ENCODE results near the gene MAP4K1.

MAP4K1 gene

GRCh38 chr19:38649305-38650171 is 31.8 kb upstream of the MAP4K1 start:
- peak overlapping the region; percentile 83 to 97 for H3K4me3 ChIP-seq
- TF ChIP-seq, protein P1, sequence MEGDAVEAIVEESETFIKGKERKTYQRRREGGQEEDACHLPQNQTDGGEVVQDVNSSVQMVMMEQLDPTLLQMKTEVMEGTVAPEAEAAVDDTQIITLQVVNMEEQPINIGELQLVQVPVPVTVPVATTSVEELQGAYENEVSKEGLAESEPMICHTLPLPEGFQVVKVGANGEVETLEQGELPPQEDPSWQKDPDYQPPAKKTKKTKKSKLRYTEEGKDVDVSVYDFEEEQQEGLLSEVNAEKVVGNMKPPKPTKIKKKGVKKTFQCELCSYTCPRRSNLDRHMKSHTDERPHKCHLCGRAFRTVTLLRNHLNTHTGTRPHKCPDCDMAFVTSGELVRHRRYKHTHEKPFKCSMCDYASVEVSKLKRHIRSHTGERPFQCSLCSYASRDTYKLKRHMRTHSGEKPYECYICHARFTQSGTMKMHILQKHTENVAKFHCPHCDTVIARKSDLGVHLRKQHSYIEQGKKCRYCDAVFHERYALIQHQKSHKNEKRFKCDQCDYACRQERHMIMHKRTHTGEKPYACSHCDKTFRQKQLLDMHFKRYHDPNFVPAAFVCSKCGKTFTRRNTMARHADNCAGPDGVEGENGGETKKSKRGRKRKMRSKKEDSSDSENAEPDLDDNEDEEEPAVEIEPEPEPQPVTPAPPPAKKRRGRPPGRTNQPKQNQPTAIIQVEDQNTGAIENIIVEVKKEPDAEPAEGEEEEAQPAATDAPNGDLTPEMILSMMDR (IDR thresholded peaks at IDR 0.05), result no peak
- no peaks in the 10 kb centered on the region for H3K36me3 ChIP-seq
- no peaks in the 10 kb centered on the region for H3K27me3 ChIP-seq
- peak overlapping the region; percentile 94 to 97 for H3K27ac ChIP-seq
- peaks cover 0 to 48% (median 43%) of the 10 kb centered on the region in 4 donors for H3K4me1 ChIP-seq
- no peak for DNase-seq
- intact Hi-C loops (cut with DNase I; ENCODE audit: low total_unique reads), result loop anchor here (2.0 to 5.0 kb wide), 3 partner anchors 68 to 201 kb away; no protein-coding TSS in a partner anchor
- H3K9me3 ChIP-seq, result no peaks in the 10 kb centered on the region

DNA sequence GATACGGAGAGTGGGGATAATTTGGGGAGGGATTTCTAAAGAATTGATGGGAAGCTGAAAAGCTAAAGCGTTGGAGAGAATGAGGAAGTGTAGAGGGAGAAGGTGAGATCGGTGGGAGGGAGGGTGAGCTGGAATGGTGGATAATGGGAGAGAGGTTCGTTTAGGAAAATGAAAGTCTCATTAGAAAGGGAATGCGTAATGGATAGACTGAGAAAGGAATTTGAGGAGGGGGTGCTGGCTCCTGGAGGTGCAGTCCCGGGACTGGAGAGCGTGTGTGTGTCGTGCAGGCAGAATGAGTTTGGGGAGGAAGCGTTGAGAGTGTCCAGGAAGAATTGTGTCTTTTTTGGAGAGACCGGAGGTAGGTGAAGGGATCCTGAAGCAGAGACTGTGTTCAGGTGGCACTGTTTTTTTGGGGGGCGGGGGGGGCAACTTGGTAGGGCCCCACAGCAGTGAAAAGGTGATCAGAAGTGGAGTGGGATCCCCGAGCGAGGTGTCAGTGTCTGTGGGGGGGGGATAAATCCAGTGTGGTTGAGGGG is 31.1 kb upstream of the MAP4K1 start:
- peak overlapping the region; percentile 83 to 97 for H3K4me3 ChIP-seq
- no peaks in the 10 kb centered on the region for H3K9me3 ChIP-seq
- peaks cover 0 to 41% (median 36%) of the 10 kb centered on the region in 4 donors for H3K4me1 ChIP-seq
- intact Hi-C loops (cut with DNase I; ENCODE audit: low total_unique reads), result loop anchor here (2.0 to 5.0 kb wide), 2 partner anchors 78 to 202 kb away; no protein-coding TSS in a partner anchor
- H3K27ac ChIP-seq, result peak overlapping the region; percentile 94 to 97
- H3K27me3 ChIP-seq, result no peaks in the 10 kb centered on the region
- H3K36me3 ChIP-seq, result no peaks in the 10 kb centered on the region
- DNase-seq, result no peak
- TF ChIP-seq, protein P1 (IDR thresholded peaks at IDR 0.05), result no peak

DNA sequence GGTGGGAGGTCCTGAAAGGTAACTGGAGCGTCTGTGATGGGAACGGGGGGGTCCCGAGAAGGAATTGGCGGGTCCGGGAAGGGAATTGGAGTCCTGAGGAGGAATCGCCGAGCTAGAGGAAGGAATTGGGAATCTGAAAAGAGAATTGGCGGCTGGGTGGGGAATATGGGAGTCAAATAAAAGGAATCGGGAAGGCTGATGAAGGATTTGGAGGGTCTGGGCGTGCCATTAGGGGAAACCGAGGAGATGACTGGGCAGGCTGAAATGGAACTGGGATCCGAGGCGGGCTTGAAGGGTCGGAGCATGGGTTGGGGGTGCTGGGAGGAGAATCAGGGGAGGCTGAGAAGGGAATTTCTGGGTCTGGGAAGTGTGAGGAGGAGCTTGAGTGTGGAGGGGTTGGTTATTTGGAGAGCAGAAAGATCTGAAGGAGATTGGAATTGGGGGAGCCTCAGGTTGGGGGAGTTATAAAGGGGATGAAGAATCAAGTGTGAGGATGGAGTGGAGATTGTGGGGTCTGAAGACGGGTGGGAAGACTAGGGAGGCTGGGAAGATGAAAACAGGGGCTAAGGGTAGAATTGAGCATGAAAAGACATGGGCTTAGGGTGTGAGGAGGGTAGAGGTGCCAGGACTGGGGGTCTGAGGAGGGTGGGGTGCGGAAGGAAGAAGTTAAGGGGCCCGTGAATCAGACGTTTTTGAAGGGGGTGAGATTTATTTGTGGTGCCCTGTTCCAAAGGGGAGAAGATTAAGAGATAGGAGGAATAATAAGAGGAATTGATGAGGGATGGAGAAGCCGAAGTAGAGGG is 30.4 kb upstream of the MAP4K1 start:
- TF ChIP-seq, protein P1 (IDR thresholded peaks at IDR 0.05), result no peak
- H3K4me1 ChIP-seq, result peaks cover 0 to 34% (median 30%) of the 10 kb centered on the region in 4 donors
- no peaks in the 10 kb centered on the region for H3K27me3 ChIP-seq
- H3K27ac ChIP-seq, result peak overlapping the region; percentile 94 to 97
- no peaks in the 10 kb centered on the region for H3K9me3 ChIP-seq
- intact Hi-C loops (cut with DNase I; ENCODE audit: low total_unique reads), result loop anchor here (2.0 to 5.0 kb wide), 2 partner anchors 79 to 203 kb away; no protein-coding TSS in a partner anchor
- no peak for DNase-seq
- no peaks in the 10 kb centered on the region for H3K36me3 ChIP-seq
- peak overlapping the region; percentile 83 to 97 for H3K4me3 ChIP-seq

GRCh38 chr19:38647368-38647965 is 29.7 kb upstream of the MAP4K1 start, which contains the start of gene ACTN4:
Gene ACTN4 (plus strand): TSS chr19:38647649. CDS start chr19:38647746, 97 bp downstream.
- peak; percentile 98 to 100 for DNase-seq
- intact Hi-C loops (cut with DNase I; ENCODE audit: low total_unique reads), result loop anchor here (5.0 kb wide), 1 partner anchor 80 kb away; no protein-coding TSS in a partner anchor
- H3K36me3 ChIP-seq, result no peaks in the 10 kb centered on the region
- H3K27me3 ChIP-seq, result no peaks in the 10 kb centered on the region
- H3K9me3 ChIP-seq, result no peaks in the 10 kb centered on the region
- TF ChIP-seq, protein P1 (IDR thresholded peaks at IDR 0.05), result no peak
- H3K4me3 ChIP-seq, result peak within 1 kb of the TSS; percentile 83 to 97
- H3K27ac ChIP-seq, result peak within 1 kb of the TSS; percentile 94 to 97
- peaks cover 0 to 27% (median 24%) of the 10 kb centered on the region in 4 donors for H3K4me1 ChIP-seq

DNA sequence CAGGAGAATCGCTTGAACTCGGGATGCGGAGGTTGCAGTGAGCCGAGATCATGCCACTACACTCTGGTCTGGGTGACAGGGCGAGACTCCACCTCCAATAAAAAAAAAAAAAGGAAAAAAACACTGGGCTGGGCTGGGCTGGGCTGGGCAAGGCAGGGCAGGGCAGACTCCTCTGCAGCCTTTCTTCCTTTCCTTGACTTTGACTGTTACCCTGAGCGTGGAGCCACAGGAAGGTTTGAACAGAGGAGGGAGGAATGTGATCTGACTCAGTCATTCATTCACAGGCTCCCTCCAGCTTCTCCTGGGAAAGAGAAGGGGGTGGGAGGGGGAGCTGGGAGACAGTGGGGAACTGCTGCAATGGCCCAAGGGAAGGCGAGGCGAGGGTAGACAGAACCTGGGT is 27.0 kb upstream of the MAP4K1 start:
- no peaks in the 10 kb centered on the region for H3K36me3 ChIP-seq
- no peak overlapping the region for H3K4me3 ChIP-seq
- no peaks in the 10 kb centered on the region for H3K9me3 ChIP-seq
- intact Hi-C loops (cut with DNase I; ENCODE audit: low total_unique reads), result loop anchor here (5.0 kb wide), 1 partner anchor 83 kb away; no protein-coding TSS in a partner anchor
- DNase-seq, result no peak
- H3K27me3 ChIP-seq, result no peaks in the 10 kb centered on the region
- TF ChIP-seq, protein P1 (IDR thresholded peaks at IDR 0.05), result no peak
- H3K4me1 ChIP-seq, result peaks cover 0 to 5% (median under 1%) of the 10 kb centered on the region in 4 donors
- H3K27ac ChIP-seq, result no peak overlapping the region

Data from tibial artery (tissue), 4 donors.